Panc1 (cell line): ENCODE results near the gene TMEM187.

ENCODE experiments used
- CTCF ChIP-seq: fragments of 450-650 bp; IDR thresholded peaks from 2 replicates; pipeline ENCODE4 v1.5.1; 2017; ENCODE audit warnings: mild to moderate bottlenecking
- POLR2AphosphoS5 ChIP-seq: IDR thresholded peaks from 2 replicates; pipeline ENCODE4 v1.6.1; 2012; ENCODE audit warnings: mild to moderate bottlenecking, low read depth, low read length, moderate library complexity
- REST ChIP-seq, 2 experiments: IDR thresholded peaks; 2 replicates each; pipeline ENCODE4 v1.6.1; 2011 to 2012; ENCODE audit warnings: low read depth in 2 of 2, control low read depth in 1 of 2, low read length in 1 of 2, mild to moderate bottlenecking in 1 of 2, moderate library complexity in 1 of 2; ENCODE audit not compliant: insufficient read depth in 1 of 2
- SIN3A ChIP-seq: IDR thresholded peaks from 2 replicates; pipeline ENCODE4 v1.6.1; 2012; ENCODE audit warnings: low read depth, mild to moderate bottlenecking, low read length, moderate library complexity, borderline replicate concordance; ENCODE audit not compliant: insufficient read depth
- TCF7L2 ChIP-seq: IDR thresholded peaks from 2 replicates; pipeline ENCODE4 v1.6.1; 2011; ENCODE audit warnings: mild to moderate bottlenecking, low read depth, low read length, inconsistent platforms

GRCh38 chrX:154016366-154017076 lies 44.0 kb downstream of the TMEM187 start:
- TF ChIP-seq CTCF, result no peak
- no peak for TF ChIP-seq REST (IDR thresholded peaks at IDR 0.05; ENCODE audit: insufficient read depth in 1 of 2, low read depth in 2 of 2, low read length in 1 of 2)
- no peak for TF ChIP-seq POLR2AphosphoS5
- no peak for TF ChIP-seq SIN3A
- TF ChIP-seq TCF7L2, result no peak
